Loucy (cell line): ENCODE data around the gene GSE1.

Source experiments
- EZH2phosphoT487 ChIP-seq: fragments of 200-600 bp; IDR thresholded peaks from 2 replicates; pipeline ENCODE4 v1.6.1; 2018; ENCODE audit warnings: antibody characterized with exemption, mild to moderate bottlenecking, moderate library complexity, borderline replicate concordance
- TF ChIP-seq, protein P1 (sequence below): fragments of 200-600 bp; sonication (generic); conservative IDR thresholded peaks from 2 replicates; pipeline ENCODE4 v1.5.1; 2014; ENCODE audit warnings: mild to moderate bottlenecking, antibody characterized with exemption, low read length

DNA sequence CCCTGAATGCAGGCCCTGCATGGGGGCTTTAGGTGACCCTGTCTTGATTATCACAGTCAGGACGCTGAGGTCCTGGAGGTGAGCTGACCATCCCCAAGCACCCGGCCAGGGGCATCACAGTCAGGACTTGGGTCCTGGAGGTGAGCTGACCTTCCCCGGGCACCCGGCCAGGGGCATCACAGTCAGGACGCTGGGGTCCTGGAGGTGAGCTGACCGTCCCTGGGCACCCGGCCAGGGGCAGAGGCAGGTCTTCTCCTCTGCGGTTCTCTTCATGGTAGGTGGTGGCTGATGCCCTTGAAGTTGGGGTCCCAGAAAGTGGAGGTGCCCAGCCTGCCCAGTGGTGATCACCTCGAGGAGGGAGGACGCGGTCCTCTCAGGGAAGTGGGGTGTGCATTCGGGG, 36.2 kb upstream of the GSE1 start:
- TF ChIP-seq, protein P1, sequence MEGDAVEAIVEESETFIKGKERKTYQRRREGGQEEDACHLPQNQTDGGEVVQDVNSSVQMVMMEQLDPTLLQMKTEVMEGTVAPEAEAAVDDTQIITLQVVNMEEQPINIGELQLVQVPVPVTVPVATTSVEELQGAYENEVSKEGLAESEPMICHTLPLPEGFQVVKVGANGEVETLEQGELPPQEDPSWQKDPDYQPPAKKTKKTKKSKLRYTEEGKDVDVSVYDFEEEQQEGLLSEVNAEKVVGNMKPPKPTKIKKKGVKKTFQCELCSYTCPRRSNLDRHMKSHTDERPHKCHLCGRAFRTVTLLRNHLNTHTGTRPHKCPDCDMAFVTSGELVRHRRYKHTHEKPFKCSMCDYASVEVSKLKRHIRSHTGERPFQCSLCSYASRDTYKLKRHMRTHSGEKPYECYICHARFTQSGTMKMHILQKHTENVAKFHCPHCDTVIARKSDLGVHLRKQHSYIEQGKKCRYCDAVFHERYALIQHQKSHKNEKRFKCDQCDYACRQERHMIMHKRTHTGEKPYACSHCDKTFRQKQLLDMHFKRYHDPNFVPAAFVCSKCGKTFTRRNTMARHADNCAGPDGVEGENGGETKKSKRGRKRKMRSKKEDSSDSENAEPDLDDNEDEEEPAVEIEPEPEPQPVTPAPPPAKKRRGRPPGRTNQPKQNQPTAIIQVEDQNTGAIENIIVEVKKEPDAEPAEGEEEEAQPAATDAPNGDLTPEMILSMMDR, result no peak
- TF ChIP-seq EZH2phosphoT487, result no peak
